WERI-Rb-1 (cell line): Measurements from ENCODE around the gene MLH3.

Experiments
- DNase-seq: peaks from one replicate; pipeline ENCODE4 v3.0.0-alpha.2; 2020
- H3K27ac ChIP-seq: fragments of 250-450 bp; sonication (Bioruptor Pico); 2 replicates; pipeline ENCODE4 v1.5.1; 2020; ENCODE audit warnings: mild to moderate bottlenecking, moderate library complexity
- H3K27me3 ChIP-seq: fragments of 250-450 bp; sonication (Bioruptor Pico); 2 replicates; pipeline ENCODE4 v1.5.1; 2021; ENCODE audit warnings: mild to moderate bottlenecking, low read depth, moderate library complexity; ENCODE audit not compliant: insufficient read depth, severe bottlenecking
- H3K36me3 ChIP-seq: fragments of 250-450 bp; sonication (Bioruptor Pico); 2 replicates; pipeline ENCODE4 v1.5.1; 2020; ENCODE audit warnings: mild to moderate bottlenecking, moderate library complexity
- H3K4me3 ChIP-seq: 2 replicates; pipeline ENCODE4 v1.5.1; 2011; ENCODE audit warnings: low read depth, mild to moderate bottlenecking, control low read depth, low read length
- H3K9me3 ChIP-seq: fragments of 250-450 bp; sonication (Bioruptor Pico); 2 replicates; pipeline ENCODE4 v1.5.1; 2021; ENCODE audit warnings: mild to moderate bottlenecking, moderate library complexity; ENCODE audit not compliant: severe bottlenecking
- TF ChIP-seq, protein P1 (sequence below): IDR thresholded peaks from 2 replicates; pipeline ENCODE4 v1.5.1; 2011; ENCODE audit warnings: low read depth, mild to moderate bottlenecking, control low read depth, inconsistent platforms, low read length

The MLH3 gene

GRCh38 chr14:74968811-74969210 lies 82.5 kb downstream of the MLH3 start:
- TF ChIP-seq, protein P1, sequence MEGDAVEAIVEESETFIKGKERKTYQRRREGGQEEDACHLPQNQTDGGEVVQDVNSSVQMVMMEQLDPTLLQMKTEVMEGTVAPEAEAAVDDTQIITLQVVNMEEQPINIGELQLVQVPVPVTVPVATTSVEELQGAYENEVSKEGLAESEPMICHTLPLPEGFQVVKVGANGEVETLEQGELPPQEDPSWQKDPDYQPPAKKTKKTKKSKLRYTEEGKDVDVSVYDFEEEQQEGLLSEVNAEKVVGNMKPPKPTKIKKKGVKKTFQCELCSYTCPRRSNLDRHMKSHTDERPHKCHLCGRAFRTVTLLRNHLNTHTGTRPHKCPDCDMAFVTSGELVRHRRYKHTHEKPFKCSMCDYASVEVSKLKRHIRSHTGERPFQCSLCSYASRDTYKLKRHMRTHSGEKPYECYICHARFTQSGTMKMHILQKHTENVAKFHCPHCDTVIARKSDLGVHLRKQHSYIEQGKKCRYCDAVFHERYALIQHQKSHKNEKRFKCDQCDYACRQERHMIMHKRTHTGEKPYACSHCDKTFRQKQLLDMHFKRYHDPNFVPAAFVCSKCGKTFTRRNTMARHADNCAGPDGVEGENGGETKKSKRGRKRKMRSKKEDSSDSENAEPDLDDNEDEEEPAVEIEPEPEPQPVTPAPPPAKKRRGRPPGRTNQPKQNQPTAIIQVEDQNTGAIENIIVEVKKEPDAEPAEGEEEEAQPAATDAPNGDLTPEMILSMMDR: no peak
- Histone ChIP-seq H3K27me3 (no peaks in the 10 kb centered on the region), H3K27ac (no peak overlapping the region), H3K36me3 (no peaks in the 10 kb centered on the region), H3K9me3 (no peaks in the 10 kb centered on the region), H3K4me3 (no peak overlapping the region)
- no peak for DNase-seq

- no peak overlapping the region for H3K4me3 ChIP-seq
- TF ChIP-seq, protein P1: no peak
- no peaks in the 10 kb centered on the region for H3K27me3 ChIP-seq
Measured at GRCh38 chr14:74965486-74966153, 85.6 kb downstream of the MLH3 start.

GRCh38 chr14:74964787-74965485 lies 86.3 kb downstream of the MLH3 start:
- no peak overlapping the region for H3K27ac ChIP-seq
- no peak for DNase-seq
- H3K27me3 ChIP-seq: no peaks in the 10 kb centered on the region
- H3K9me3 ChIP-seq: no peaks in the 10 kb centered on the region
- TF ChIP-seq, protein P1: no peak
- no peak overlapping the region for H3K4me3 ChIP-seq
- H3K36me3 ChIP-seq: no peaks in the 10 kb centered on the region

More at GRCh38 chr14:74965486-74966153, 85.6 kb downstream of the MLH3 start:
- Histone ChIP-seq H3K36me3 (no peaks in the 10 kb centered on the region), H3K9me3 (no peaks in the 10 kb centered on the region), H3K27ac (no peak overlapping the region)
- no peak for DNase-seq
